Stimulated activated CD4-positive, alpha-beta T cell treated with anti-CD3 and anti-CD28 coated beads, Interleukin-4, amount 100 ng/mL, for 24 hours (primary cell): ENCODE data around the gene ATP12A.
A peak's percentile ranks its signal among the peaks of the same experiment; 100 is the strongest.

ENCODE experiments used
- DNase-seq: peaks from one replicate; pipeline ENCODE4 v3.0.0-alpha.2; 2020

The ATP12A gene

DNA sequence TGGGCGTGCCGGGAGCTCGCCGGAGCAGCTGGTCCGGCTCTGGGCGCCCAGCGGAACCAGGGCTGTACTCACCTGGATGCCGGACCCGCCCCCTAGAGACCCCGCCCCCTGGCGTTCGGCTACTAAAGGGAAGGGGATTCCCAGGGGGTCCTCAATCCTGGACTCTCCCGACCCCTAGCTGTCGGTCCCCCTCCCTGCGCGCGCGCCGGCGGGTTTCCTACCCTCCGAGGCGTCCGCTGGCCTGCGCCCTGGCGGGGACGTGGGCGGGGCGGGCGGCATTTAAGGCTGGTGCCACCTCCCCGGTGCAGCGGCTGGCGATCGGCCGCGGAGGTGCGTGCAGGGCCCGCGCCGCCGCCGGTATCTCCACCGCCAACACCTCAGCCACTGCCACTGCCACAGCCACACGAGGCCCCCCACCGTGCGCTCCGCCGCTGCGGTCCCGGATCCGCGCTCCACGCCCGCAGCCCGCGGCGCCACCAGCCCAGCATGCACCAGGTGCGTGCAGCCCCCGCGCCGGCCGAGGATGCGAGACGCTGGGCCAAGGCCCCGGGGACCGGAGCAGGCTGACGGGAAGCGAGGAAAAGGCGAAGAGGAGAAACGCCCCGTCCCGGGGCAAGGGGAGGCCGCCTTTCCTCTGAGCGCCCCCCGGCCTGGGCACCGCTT, at the start of gene ATP12A:
Gene ATP12A (plus strand): TSS at position 151 of the 663 bp plus-strand sequence. CDS start 336 bp downstream, at position 487.
- DNase-seq: peak; percentile 18

DNA sequence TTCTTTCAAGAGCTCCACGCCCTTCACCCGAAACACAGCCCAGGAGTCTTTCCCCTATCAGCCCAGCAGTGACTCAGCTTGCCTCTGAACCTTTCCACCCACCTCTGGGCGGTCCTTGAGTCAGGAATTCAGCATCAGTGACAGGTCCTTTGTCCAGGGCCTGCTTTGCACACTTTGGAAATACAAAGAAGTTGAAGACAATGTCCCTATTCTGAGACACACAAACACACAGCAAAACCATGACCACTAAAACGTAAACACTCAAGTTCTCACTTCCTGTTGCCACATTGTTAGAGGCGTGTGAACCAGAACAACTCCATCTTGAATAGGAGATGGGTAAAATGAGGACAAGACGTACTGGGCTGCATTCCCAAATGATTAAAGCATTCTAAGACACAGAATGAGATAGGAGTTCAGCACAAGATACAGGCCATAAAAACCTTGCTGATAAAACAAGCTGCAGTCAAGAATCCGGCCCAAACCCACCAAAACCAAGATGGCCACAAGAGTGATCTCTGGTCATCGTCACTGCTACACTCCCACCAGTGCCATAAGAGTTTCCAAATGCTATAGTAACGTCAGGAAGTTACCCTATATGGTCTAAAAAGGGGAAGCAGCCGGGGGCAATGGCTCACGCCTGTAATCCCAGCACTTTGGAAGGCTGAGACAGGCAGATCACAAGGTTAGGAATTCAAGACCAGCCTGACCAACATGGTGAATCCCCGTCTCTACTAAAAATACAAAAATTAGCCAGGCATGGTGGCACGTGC, 49.2 kb upstream of the ATP12A start:
- no peak for DNase-seq

DNA sequence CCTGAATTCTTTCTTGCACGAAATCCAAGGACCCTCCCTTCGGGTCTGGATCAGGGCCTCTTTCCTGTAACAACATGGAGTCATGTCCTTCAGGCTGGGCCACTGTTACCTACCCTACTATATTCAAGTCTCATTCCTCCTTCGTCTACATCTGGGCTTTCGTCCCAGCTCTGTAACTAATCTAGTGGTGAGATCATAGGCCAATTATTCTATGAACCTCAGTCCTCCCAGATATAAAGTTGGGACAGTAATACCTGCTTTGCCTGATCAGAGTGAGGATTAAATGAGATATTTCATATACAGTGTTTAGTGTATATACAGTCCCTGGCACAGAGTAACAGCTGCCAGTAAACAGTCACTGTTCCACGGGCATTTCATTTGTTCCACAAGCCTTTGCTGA, 48.3 kb upstream of the ATP12A start:
- DNase-seq: no peak

- no peak for DNase-seq
These were observed 47.7 kb upstream of the ATP12A start for GRCh38 chr13:24632382-24633121.

DNA sequence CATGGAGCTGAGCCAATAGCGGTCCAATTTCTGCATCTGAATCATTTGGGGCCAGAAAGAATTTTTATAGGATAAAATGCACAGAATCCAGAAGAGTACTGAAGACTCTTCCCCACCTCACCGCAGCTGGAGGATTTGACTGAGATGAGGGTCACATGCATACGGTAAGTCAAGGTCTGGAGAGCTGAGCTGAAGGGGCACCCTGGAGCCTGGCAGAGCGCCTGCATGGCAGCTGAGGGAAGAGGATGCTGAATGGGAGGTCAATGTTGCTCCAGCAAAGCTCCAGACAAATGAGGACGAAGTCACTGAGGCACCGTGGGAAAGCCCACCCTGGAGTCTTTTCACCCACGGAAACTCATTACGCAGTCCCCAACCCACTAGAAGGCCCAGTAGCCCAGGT, 43.4 kb upstream of the ATP12A start:
- no peak for DNase-seq

DNA sequence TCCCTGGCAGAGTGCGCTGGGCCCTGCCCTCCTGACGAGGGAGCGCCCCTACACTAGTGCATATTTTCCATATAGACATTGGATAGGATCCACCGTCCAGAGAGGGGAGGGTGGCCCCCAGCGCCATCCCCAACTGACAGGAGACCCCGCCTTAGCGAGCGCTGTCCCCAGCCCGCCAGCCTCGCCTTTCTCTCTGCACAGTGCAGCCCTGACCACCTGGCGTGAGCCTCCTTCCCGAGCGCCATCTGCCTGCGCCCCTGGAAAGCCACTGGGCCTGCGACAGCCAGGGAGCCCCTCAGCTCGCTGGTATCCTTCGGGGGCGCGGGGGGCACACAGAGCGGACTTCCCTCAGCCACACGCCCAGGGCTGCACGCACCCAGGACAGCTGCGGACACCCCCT, 42.1 kb upstream of the ATP12A start:
- no peak for DNase-seq

DNA sequence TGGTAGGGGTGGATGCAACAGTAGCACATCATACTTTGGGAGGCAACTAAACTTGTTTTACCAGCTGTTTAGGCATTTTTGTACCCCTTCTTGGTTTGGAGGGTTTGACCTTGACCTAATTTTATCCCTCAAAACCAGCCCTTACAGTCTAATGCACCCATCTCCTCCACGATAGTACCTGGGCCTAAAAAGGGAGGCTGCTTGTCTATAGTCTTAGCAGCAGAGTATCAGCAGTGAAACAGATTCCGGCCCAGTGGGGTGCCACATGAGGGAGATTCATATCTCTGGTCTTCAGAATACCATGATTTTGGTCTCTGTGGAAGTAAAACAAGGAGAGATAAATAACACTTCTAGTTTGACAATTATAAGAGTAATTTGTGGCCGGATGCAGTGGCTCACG, 39.5 kb upstream of the ATP12A start:
- no peak for DNase-seq

DNA sequence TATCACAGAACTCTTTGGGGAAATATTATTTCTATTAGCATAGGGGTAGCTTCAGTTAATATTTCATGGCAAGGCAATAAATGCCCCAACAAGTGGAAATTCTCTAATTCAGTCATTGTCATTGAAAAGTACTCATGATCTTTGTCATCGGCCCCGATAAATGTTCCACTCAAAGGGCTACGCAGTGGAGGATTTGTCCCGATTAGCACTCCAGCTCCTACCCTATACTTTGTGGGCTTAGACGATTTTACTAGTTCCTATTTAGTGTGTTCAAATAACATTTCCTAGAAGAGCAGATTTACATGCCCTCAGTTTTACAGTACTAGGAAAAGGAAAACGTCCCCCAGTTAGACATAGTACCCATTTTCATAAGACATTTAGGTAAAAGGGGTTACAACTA, 38.0 kb upstream of the ATP12A start:
- DNase-seq: no peak

DNA sequence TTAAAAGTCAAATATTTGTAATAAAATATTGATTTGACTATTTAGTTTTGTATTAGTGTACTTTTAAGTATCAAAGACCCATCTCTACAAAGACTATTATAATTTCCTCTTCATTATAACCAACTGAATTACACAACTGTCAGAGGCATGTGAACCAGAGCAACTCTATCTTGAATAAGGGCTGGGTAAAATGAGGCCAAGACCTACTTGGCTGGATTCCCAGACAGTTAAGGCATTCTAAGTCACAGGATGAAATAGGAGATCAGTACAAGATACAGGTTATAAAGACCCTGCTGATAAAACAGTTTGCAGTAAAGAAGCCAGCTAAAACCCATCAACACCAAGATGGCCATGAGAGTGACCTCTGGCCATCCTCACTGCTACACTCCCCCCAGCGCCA, 36.2 kb upstream of the ATP12A start:
- DNase-seq: no peak

- no peak for DNase-seq
These were observed 31.9 kb upstream of the ATP12A start for GRCh38 chr13:24648271-24648670.

- no peak for DNase-seq
These were observed 31.1 kb upstream of the ATP12A start for GRCh38 chr13:24648983-24649687.

GRCh38 chr13:24649688-24650043, 30.5 kb upstream of the ATP12A start:
- DNase-seq: no peak

- no peak for DNase-seq
These were observed 30.0 kb upstream of the ATP12A start for GRCh38 chr13:24650161-24650560.

- DNase-seq: no peak
These were observed 28.4 kb upstream of the ATP12A start for GRCh38 chr13:24651718-24652345.

DNA sequence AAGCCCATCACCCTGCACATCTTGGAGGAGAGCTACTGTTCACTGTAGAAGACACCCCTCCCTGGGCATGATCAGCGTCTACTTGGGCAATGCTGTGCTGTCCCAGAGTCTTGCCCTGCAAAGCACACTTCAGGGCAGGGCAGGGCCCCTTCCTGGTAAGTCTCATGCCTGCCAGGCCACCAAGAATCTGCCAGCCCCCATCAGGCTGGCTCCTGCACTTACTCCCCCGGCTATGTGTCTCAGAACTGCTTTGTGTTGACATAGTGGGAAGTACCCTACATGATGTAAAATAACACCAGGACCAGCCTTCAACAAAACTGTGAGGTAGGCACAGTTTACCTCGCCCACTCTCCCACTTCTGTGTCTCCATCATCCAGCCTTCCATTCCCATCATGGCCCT, 27.8 kb upstream of the ATP12A start:
- DNase-seq: no peak

DNA sequence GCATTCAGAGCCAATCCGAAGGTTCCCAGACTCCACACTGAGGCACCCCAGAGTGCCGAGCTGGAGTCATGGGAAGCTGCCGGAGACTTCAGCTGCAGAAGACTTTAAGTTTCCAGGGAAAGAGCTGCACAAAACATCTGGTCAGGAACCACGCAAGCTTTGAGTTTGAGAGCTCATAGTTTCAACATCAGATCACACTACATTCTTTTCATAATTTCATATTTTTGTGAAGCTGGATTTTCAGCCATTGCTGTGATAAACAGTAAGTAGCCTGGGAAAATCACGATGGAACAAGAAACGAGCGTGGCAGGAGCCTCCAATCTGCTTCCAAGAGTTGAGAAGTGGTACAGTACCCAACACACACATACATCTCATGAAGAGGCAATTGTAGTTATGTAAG, 25.5 kb upstream of the ATP12A start:
- no peak for DNase-seq

- no peak for DNase-seq
These were observed 21.0 kb upstream of the ATP12A start for GRCh38 chr13:24659239-24659638.

GRCh38 chr13:24660023-24660741, 20.0 kb upstream of the ATP12A start:
- no peak for DNase-seq

DNA sequence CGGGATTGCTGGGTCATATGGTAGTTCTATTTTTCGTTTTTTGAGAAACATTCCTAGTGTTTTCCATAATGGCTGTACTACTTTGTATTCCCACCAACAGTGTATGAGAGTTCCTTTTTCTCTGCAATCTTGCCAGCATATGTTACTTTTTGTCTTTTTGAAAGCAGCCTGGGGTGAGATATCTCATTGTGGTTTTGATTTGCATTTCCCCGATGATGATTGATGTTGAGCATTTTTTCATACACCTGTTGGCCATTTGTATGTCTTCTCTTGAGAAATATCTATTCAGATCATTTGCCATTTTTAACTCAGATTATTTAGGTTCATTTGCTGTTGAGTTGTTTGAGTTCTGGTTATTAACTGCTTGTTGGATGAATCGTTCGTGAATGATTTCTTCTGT, 18.5 kb upstream of the ATP12A start:
- no peak for DNase-seq

DNA sequence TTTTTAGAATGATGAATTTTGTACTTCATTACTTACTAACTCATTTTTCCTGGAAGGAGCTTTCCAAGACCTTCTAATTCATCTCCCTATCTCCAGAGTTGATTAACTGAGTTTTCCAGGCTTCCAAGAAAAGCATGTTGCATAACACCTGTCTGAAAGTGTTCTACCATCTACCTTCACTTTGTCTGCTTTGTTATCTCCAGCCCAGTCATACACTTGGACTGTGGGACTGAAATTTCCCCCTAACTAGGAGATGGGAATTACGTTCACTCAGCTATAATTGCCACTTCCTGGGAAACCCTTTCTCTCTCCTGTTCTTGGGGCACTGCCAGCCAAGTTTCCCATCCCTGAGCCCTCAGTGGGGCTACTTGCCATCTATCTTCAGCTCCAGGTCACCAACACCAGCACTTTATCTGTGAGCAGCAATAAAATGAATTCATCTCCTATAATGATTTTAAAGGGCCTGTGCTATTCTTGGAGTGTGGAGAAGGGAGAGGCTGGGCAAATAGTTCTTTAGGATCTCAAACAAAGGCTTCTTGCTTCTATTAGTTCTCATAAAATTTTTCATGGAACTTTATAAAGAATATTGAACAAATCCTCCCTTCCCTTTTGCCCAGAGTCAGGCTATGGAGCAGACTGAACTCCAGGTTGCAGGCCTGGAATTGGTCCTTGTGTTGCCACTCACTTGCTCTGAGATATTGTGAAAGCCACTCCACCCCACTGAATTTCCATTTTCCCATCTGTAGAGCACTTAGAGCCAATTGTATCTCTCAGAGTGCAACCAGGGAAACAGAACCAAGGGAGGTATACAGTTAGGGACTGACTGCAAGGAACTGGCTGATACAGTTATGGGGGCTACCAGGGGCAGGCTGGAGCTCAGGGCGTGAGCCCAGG, 17.8 kb upstream of the ATP12A start:
- no peak for DNase-seq

DNA sequence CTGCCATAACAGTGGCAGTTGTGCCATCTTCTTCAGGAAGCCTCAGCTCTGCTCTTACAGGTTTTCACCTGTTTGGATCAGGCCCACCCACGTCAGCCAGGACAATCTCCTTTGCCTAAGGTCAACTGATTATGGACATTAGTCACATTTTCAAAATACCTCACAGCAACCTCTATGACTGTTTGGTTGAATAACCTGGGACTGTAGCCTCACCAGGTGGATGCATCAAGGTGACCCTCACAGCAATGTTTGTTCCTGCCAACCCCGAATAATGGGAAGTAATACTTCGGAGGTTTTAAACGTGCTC, 17.2 kb upstream of the ATP12A start:
- no peak for DNase-seq
